ENCODE data around the gene VAC14. TPM values are rescaled to one million over a fixed set of nuclear protein-coding genes. Genes with fewer than 3 reads are reported as not detected.
"Not testable (repeated sequence)": the region's sequence is repeated elsewhere in the genome, so short reads cannot be mapped to it uniquely, and the experiment has no call there.

VAC14 gene
- total RNA-seq, 4 donors from 2014 or later: 18.6 to 32.2 (median 25.9) TPM

DNA sequence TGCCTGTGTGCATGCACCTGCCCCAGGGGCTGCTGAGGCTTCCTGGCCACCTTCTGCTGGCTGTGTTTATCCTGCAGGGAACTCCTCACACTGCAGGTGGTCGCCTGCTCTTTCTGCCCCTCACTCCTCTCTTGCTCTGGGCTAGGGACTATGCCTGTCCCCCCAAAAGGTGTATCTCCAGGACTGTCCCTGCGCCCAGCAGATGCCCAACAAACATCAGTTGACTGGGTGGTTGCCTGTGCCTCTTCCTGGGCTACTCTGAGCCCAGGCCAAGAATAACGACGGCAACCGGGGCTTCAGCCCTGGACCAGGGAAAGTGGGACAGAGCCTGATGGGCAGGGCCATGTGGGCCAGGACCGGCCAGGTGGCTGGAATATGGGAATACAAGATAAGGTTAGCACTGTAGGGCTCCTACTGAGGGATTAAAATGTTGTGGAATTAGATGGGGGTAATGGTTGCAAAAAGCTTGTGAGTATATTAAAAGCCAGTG lies 55.4 kb downstream of the VAC14 start:
- 63 to 82% methylated on average over 1 to 6 of the region's 6 CpGs for WGBS, 2 donors
- no peaks in the 10 kb centered on the region for H3K9me3 ChIP-seq
- H3K4me3 ChIP-seq: no peak overlapping the region
- H3K36me3 ChIP-seq: peaks cover 0 to 43% (median 3%) of the 10 kb centered on the region in 3 donors
- intact Hi-C loops (cut with DNase I): no loop called here
- H3K4me1 ChIP-seq: peaks cover 40 to 72% (median 51%) of the 10 kb centered on the region in 3 donors
- no peaks in the 10 kb centered on the region for H3K27me3 ChIP-seq
- no peak for DNase-seq
- peak overlapping the region; percentile 76 to 90 (median 82) for H3K27ac ChIP-seq
- TF ChIP-seq, protein P1, sequence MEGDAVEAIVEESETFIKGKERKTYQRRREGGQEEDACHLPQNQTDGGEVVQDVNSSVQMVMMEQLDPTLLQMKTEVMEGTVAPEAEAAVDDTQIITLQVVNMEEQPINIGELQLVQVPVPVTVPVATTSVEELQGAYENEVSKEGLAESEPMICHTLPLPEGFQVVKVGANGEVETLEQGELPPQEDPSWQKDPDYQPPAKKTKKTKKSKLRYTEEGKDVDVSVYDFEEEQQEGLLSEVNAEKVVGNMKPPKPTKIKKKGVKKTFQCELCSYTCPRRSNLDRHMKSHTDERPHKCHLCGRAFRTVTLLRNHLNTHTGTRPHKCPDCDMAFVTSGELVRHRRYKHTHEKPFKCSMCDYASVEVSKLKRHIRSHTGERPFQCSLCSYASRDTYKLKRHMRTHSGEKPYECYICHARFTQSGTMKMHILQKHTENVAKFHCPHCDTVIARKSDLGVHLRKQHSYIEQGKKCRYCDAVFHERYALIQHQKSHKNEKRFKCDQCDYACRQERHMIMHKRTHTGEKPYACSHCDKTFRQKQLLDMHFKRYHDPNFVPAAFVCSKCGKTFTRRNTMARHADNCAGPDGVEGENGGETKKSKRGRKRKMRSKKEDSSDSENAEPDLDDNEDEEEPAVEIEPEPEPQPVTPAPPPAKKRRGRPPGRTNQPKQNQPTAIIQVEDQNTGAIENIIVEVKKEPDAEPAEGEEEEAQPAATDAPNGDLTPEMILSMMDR (IDR thresholded peaks at IDR 0.05): no peak
- no peak for TF ChIP-seq POLR2A (IDR thresholded peaks at IDR 0.05)

DNA sequence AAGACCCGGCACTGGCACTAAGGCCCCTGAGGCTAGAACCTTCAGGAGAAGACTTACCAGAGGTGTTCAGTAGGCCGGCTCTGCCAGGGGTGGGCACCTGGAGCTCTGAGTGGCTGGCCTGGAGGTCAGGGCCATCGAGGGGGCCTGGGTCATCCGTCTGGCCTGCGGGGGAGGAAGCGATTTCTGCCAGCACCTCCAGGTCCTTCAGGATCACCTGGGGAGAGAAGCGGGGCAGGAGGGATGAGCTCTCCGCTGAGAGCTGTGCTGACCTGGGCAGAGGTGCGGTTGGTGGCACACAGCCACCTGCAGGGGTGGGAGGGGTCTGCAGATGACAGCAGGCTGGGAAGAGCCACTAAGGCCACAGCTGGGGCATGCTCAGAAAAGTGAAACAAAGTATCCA lies 56.6 kb downstream of the VAC14 start:
- 92 to 100% methylated on average over 1 to 4 of the region's 9 CpGs for WGBS, 2 donors
- H3K36me3 ChIP-seq: peaks cover 0 to 51% (median 3%) of the 10 kb centered on the region in 3 donors
- no peak for DNase-seq
- no peaks in the 10 kb centered on the region for H3K9me3 ChIP-seq
- no peak overlapping the region for H3K27ac ChIP-seq
- intact Hi-C loops (cut with DNase I): no loop called here
- H3K4me1 ChIP-seq: peaks cover 29 to 65% (median 39%) of the 10 kb centered on the region in 3 donors
- TF ChIP-seq POLR2A (IDR thresholded peaks at IDR 0.05): no peak
- TF ChIP-seq, protein P1 (IDR thresholded peaks at IDR 0.05): no peak
- no peak overlapping the region for H3K4me3 ChIP-seq
- H3K27me3 ChIP-seq: no peaks in the 10 kb centered on the region

DNA sequence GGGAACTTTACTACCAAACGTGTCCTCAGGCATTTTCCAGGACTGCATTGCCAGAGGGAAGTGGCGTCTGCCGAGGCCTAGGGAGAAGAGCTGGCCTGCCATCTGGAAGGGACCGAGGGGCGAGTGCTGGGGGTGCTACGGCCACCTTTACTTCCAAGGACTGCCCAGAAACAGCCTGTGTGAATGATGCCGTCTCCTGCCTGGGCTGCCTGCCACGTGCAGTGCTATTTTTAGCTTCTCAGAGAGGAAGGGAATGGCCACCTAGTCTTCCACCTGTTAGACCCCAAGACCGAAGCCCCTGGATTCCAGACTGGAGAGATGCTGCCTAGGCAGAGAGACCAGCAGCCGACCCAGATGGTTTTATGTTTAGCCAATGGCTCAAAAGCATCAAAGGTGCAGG lies 57.2 kb downstream of the VAC14 start:
- intact Hi-C loops (cut with DNase I): no loop called here
- no peak for DNase-seq
- Histone ChIP-seq H3K9me3 (no peaks in the 10 kb centered on the region), H3K27me3 (no peaks in the 10 kb centered on the region), H3K27ac (no peak overlapping the region), H3K36me3 (peaks cover 0 to 51% (median 3%) of the 10 kb centered on the region in 3 donors), H3K4me3 (no peak overlapping the region), H3K4me1 (peaks cover 29 to 62% (median 33%) of the 10 kb centered on the region in 3 donors)
- no peak for TF ChIP-seq POLR2A (IDR thresholded peaks at IDR 0.05)
- TF ChIP-seq, protein P1 (IDR thresholded peaks at IDR 0.05): no peak
- 86 to 88% methylated on average over 4 to 7 of the region's 10 CpGs for whole genome bisulfite sequencing, 2 donors

DNA sequence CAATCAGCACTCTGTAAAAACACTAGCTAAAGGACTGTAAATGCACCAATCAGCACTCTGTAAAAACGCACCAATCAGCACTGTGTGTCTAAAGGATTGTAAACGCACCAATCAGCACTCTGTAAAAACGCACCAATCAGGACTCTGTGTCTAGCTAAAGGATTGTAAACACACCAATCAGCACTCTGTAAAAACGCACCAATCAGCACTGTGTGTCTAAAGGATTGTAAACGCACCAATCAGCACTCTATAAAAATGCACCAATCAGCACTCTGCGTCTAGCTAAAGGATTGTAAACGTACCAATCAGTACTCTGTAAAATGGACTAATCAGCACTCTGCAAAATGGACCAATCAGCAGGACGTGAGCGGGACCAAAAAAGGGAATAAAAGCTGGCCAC lies 58.0 kb downstream of the VAC14 start:
- WGBS, 2 donors: 96 to 97% methylated on average over 9 of the region's 9 CpGs
- intact Hi-C loops (cut with DNase I); H3K9me3 ChIP-seq; DNase-seq; H3K27ac ChIP-seq; H3K4me3 ChIP-seq; H3K27me3 ChIP-seq: not testable (repeated sequence)
- Histone ChIP-seq H3K36me3 (peaks cover 0 to 51% (median 3%) of the 10 kb centered on the region in 3 donors), H3K4me1 (peaks cover 24 to 62% (median 32%) of the 10 kb centered on the region in 3 donors)

DNA sequence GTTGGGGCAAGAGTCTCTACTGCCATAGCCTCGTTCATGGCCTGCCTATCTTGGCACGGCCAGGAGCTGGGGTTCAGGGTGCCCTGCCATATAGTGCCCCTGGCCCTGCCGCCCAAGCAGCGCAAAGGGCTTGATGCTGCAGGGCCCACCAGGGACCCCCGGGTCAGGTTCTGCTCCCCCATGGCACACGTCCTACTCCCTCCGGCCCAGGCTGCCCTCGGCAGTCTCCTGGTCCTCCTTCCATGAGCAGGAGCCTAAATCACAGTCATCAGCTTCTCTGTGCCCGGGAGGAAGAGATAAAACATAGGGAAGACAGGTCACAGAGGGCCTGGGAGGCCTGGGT lies 59.2 kb downstream of the VAC14 start:
- Histone ChIP-seq H3K27ac (peak overlapping the region in 2 of 4 donors; percentile 47 to 86), H3K9me3 (no peaks in the 10 kb centered on the region)
- intact Hi-C loops (cut with DNase I): no loop called here

More for the DNA sequence above, 59.2 kb downstream of the VAC14 start:
- Histone ChIP-seq H3K27me3 (no peaks in the 10 kb centered on the region), H3K4me1 (peaks cover 27 to 62% (median 32%) of the 10 kb centered on the region in 3 donors), H3K4me3 (no peak overlapping the region), H3K36me3 (peaks cover 0 to 51% (median 3%) of the 10 kb centered on the region in 3 donors)
- TF ChIP-seq POLR2A (IDR thresholded peaks at IDR 0.05): no peak
- TF ChIP-seq, protein P1 (IDR thresholded peaks at IDR 0.05): no peak
- 96% methylated on average over 4 of the region's 9 CpGs; no CpG with 5 or more reads in 1 of the 2 donors for WGBS, 2 donors
- no peak for DNase-seq

Measured in esophagus squamous epithelium (tissue), 5 donors.